ENCODE results near the gene NHLRC1.
A peak's percentile ranks its signal among the peaks of the same experiment; 100 is the strongest.
"Not testable (repeated sequence)": the region's sequence is repeated elsewhere in the genome, so short reads cannot be mapped to it uniquely, and the experiment has no call there.

Gene NHLRC1

GRCh38 chr6:18122128-18123093 lies at the start of gene NHLRC1:
TSS of gene NHLRC1 (minus strand) at chr6:18122677. CDS start at chr6:18122606, 71 bp downstream.
- peak; percentile 95 for DNase-seq (ENCODE audit: low spot score)

DNA sequence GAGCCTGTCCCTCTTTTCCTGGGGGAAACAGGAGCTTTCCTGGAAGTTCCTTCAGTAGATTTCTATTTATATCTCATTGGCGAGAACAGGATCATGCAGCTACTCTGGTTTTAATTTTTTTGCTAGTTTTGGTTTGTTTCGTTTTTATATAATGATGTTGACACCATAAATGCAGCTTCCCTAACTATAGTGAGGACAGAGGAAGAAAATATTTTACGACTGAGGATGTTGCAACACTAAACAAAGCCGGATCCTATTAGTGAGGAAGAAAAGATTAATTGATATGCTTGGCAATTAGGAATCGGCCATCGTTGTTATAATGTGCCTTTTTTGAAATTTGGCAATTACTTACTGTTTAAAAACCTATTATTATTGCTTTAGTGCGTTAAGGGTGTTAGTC lies 49.4 kb upstream of the NHLRC1 start:
- DNase-seq (ENCODE audit: low spot score): no peak

GRCh38 chr6:18168264-18168663 lies 45.8 kb upstream of the NHLRC1 start:
- no peak for DNase-seq (ENCODE audit: low spot score)

DNA sequence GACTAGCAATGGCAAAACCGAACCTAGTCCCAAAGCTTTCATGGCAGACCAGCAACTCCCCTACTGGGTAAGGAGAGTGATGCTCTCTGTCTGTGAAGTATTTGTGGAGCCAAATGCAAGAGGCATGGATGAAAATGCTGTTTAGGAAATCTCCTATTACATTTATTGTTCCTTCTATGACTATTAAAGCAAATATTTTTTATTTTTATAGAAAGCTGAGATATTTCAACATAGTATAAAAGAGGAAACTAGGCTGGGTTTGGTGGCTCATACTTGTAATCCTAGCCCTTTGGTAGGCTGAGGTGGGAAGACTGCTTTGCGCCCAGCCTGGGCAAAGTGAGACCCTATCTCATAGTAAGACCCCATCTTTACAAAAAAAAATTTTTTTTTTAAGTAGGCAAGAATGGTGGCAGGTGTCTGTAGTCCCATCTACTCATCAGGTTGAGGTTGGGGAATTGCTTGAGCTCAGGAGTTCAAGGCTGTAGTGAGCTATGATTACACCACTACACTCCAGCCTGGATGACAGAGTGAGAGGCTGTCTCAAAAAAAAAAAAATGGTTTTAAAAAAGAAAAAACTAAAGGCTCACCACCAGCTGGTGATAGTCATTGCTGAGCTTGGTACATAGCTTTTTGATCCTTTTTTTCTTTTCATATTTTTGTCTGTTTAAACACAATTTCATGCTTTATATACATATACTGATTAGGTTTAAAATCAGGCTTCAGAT lies 44.0 kb upstream of the NHLRC1 start:
- no peak for DNase-seq (ENCODE audit: low spot score)

DNA sequence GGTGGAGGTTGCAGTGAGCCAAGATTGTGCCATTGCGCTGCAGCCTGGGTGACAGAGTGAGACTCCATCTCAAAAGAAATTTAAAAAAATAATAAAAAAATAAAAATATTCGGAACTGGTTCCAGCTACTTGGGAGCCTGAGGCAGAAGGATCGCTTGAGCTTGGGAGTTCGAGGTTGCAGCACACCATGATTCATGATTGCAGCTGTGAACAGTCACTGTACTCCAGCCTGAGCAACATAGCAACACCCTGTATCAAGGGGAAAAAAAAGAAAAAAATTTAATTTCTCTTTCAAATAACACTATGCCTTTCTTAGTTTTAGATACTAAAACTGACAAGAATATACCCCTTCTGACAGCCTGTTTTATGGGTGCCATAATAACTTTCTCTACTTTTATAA lies 43.3 kb upstream of the NHLRC1 start:
- no peak for DNase-seq (ENCODE audit: low spot score)

DNA sequence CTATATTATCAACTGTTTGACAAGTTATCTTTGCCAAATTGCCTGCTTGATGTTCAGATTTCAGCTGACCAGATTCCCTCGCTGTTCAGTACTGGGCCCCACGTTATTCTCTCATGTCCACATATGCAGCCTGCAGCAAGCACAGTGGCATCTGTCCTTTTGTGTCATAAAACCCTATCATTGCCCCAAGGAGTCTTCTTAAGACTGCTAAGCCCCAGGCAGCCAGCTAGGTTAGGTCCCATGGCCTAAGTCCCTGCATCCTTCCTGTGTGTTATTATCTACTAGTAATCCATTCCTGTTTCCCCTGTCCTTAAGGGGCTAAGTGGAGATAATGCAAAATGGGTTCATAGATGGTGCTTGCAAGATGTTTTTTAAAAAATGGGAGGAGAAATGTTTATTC lies 39.9 kb upstream of the NHLRC1 start:
- no peak for DNase-seq (ENCODE audit: low spot score)

DNA sequence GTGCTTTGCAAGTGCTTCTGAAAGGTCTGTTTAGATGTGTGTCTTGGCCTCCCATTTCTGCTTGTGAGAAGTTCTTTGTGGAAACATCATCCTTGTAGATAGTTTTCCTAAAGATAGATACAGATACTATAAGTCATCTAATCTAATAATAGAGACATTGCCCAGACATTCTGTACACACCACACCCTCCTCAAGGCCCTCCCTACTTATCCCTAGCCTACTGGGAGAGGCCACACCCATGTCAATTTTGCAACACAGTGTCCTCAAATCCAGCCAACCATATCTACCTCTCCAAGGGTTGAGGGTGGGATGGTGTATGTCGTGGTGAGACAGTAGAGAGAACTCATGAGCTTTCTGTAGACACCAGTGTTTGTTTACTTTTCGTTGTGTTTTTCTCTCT lies 39.0 kb upstream of the NHLRC1 start:
- no peak for DNase-seq (ENCODE audit: low spot score)

DNA sequence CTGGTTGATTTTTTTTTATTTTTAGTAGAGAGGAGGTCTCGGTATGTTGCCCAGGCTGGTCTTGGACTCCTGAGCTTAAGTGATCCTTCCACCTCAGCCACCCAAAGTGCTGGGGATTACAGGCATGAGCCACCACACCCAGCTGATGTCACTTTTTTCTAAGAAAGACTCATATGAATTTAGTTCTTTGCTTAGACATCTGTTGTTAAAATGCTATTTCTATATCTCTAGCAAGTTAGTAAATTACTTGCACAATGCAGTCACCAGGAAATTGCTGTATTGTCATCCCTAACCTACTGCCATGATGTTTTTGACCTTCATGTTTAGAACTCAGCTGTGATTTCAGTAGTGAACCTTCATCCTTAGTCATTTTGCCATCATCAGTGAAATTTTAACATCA lies 38.4 kb upstream of the NHLRC1 start:
- DNase-seq (ENCODE audit: low spot score): no peak

DNA sequence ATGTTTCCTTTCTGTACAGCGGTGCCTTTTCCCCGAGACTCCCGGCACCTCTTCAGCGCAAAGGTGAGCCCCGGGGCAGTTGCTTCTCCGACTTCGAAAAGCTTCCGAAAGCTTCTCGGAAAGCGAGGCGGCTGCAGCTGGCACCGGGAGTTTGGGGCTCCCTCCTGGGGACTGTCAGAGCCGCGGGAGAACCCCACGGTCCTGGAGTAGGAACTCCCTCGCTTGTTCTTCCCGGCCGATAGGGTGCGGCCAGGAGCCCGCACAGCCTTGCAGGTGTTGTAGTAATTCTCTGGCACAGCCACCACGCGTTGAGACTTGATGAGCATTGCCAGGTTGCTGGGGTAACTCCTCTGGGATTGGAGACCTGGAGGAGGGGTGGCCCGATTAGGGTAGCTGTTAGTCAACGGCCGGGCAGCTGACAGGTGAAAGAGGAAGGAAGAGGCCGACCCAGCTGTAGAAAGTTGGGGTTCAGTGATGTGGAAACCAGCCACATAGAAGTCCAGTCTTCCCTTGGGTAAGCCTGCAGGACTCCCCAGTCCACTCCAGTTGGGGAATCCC lies 33.5 kb upstream of the NHLRC1 start:
- peak; percentile 50 for DNase-seq (ENCODE audit: low spot score)

DNA sequence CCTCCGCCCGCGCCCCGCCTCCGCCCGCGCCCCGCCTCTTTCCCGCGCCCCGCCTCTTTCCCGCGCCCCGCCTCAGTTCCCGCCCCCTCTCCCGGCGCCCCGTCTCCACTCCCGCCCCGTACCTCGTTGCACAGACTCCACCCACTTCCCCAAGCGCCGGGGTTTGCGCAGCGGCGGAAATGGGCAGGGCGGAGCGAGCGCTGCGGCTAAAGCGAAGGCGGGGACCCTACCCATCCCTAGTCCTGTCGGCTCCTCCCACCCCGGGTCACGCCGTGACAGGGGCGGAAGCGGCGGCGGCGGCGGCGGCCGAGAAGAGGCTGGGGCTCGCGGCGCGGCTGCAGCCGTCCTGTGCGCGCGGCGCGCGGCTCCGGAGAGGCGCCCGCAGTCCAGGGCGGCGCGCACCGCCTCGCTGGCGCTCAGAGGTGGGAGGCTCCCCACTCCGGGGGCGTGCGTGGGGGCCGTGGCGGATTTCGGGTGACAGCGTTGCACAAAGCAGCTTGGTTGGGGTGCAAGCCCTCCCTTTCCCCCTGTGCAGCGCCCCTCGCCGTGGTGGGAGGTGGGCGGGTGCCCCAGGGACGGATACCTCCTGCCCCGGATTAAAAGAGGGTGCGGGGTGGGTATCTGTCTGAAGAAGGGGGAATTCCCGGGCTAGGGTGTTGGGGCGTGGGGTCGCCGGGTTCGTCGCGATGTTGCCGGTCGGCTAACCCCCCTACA lies 32.8 kb upstream of the NHLRC1 start, which contains the start of gene KDM1B:
TSS of gene KDM1B (plus strand) at position 273 of the 714 bp plus-strand sequence. CDS start 4,474 bp downstream, outside the sequence.
- peak; percentile 99 for DNase-seq (ENCODE audit: low spot score)

DNA sequence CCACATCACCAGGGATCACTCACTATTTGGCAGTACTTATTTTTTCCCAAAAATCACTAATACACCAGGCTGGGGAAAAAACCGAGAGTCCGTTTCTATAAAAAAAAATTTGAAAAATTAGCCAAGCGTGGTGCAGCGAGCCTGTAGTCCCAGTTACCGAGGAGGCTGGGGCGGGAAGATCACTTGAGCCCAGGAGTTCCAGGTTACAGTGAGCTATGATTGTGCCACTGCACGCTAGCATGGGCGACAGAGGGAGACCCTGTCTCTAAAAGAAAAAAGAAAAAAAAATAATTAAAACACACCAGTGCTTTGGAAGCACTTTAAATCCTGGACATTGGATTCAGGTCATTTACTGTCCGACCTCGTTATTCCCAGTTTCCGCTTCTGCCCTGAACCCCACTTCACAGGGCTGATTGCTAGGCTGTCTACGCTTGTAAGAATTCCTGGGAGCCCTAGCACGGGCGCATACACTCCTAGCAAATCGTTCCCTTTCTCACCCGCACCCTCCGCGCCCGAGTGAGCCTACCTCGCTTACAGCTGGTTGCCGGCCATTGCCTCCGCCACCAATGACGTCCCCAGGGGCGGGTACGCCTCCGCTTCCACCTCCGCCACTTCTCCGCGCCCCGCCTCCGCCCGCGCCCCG lies 32.2 kb upstream of the NHLRC1 start, which contains the start of gene TPMT:
TSS of gene TPMT (minus strand) at position 571 of the 643 bp plus-strand sequence. CDS start 5,950 bp downstream, outside the sequence.
- no peak for DNase-seq (ENCODE audit: low spot score)

DNA sequence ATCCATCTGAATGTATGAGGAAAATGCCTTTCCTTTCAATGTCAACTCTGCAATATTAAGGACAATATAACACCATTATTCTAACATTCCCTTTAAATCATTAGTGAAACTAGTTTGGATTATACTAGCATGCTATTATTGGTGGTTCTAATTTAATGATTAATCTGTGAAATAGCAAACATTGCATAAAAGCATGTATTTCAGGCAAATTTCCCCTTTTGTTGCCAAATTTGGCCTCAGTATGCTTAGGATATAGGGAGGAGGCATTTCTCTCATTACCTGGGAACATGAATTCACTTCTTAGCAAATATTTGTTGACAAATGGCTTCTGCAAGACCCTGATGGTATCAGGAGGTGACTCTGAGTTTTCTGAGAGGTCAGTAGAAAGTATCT lies 30.8 kb upstream of the NHLRC1 start:
- no peak for DNase-seq (ENCODE audit: low spot score)

DNA sequence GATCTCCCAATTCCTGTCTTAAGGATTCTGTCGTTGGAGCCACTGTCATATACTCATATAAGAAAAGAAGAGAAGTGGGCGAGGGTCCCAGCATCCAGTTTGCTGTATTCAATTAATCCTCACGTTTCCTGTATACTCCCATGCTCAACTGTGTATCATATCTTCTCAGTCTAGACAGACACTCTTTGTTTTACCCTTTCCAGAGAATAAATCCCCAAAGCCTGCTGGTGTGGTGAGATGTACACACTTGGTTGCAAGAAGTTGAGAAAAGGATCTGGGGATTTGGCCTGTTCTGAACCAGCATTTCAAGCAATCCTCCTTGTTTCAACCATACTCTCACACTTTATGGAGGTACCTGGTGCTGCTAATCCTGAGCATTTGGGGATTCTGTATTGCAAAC lies 29.3 kb upstream of the NHLRC1 start:
- no peak for DNase-seq (ENCODE audit: low spot score)

- not testable (repeated sequence) for DNase-seq (ENCODE audit: low spot score)
Measured at GRCh38 chr6:18151391-18151790, 28.9 kb upstream of the NHLRC1 start.

GRCh38 chr6:18148304-18149025 lies 26.0 kb upstream of the NHLRC1 start:
- DNase-seq (ENCODE audit: low spot score): peak; percentile 73

DNA sequence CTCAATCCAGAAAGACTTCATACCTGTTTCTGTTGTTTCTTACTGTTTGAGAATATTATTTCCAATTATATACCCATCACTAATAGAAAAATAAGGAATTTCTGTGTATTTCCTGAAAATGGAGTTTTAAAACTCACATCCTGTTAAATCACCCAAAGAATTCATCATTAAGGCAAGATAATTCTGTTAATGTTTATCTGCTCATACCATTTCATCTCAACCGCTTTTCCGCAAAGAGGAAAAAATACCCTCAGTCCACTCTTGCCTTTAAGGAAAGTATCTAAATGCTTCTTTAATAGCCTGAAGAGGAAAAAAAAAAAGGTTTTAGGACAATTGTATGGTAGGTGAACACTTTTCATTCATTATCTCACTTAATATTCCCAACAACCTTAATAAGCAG lies 25.1 kb upstream of the NHLRC1 start:
- no peak for DNase-seq (ENCODE audit: low spot score)

GRCh38 chr6:18147160-18147559 lies 24.7 kb upstream of the NHLRC1 start:
- peak; percentile 60 for DNase-seq (ENCODE audit: low spot score)

DNA sequence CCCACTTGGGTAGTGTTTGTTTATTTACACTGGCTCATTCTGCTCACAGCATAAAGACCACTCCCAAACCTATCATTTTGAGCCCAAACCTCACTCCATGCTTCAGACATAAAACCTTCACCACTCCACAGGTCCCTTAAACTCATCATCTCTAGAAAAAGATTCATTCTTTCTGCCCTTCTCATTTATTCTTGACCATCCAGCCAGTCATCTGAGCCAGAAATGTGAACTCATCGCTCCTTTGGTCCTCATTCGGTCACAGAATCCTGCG lies 20.0 kb upstream of the NHLRC1 start:
- DNase-seq (ENCODE audit: low spot score): no peak

DNA sequence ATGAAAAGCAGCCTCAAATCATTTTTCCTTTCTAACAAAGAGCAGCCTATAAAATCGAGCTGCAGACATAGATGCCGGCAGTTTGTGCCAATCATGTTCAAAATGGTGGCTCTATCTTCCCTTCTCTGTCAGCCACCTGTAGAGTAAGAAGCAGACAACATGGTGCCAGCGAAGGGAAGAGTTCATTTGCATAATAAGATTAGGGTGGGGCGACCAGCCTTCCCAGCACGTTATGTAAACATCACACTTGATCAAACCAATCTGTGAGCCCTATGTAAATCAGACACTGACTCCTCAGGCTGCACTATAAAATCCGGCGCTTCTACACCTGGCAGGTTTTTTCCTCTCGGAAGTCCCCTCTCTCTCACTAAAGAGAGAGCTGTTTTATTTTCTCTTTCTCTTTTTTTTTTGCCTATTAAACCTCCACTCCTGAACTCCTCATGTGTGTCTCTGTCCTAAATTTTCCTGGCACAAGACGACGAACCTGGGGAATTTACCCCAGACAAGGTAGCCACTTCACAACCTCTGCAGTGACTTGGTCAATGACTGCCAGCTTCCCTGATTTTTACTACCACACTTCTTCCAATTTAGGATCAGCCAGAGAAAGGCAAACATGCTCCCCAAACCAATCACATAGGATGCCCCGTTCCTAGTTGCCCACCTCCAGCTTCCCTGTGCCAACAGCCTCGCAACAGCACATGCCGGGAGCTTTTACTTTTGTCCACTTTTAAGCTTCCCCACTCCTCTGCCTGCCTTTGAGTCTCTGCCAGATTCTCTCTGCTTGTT lies 19.5 kb upstream of the NHLRC1 start:
- DNase-seq (ENCODE audit: low spot score): no peak

- no peak for DNase-seq (ENCODE audit: low spot score)
Measured at GRCh38 chr6:18139935-18140621, 17.6 kb upstream of the NHLRC1 start.

All from GM03348 (cell line).